ENCODE measurements around the gene MYRF.
A peak's percentile ranks its signal among the peaks of the same experiment; 100 is the strongest.

MYRF gene

GRCh38 chr11:61795459-61795858, 43.0 kb downstream of the MYRF start:
- no peak for DNase-seq (ENCODE audit: low read depth in 3 of 3)

GRCh38 chr11:61795876-61796526, 43.6 kb downstream of the MYRF start:
- no peak for DNase-seq (ENCODE audit: low read depth in 3 of 3)

- DNase-seq (ENCODE audit: low read depth in 3 of 3) = peak in 2 of 3 experiments; percentile 41 to 51
These were observed 45.0 kb downstream of the MYRF start for GRCh38 chr11:61797263-61797944.

GRCh38 chr11:61799665-61800284, 47.3 kb downstream of the MYRF start:
- DNase-seq (ENCODE audit: low read depth in 3 of 3) = no peak

- no peak for DNase-seq (ENCODE audit: low read depth in 3 of 3)
These were observed 48.2 kb downstream of the MYRF start for GRCh38 chr11:61800331-61801281.

GRCh38 chr11:61802605-61803004, 50.2 kb downstream of the MYRF start:
- no peak for DNase-seq (ENCODE audit: low read depth in 3 of 3)

GRCh38 chr11:61803889-61804647, 51.6 kb downstream of the MYRF start:
- DNase-seq (ENCODE audit: low read depth in 3 of 3) = no peak

GRCh38 chr11:61805146-61805545, 52.7 kb downstream of the MYRF start:
- DNase-seq (ENCODE audit: low read depth in 3 of 3) = no peak

- no peak for DNase-seq (ENCODE audit: low read depth in 3 of 3)
These were observed 54.3 kb downstream of the MYRF start for GRCh38 chr11:61806785-61807184.

- no peak for DNase-seq (ENCODE audit: low read depth in 3 of 3)
These were observed 58.3 kb downstream of the MYRF start for GRCh38 chr11:61810671-61811175.

GRCh38 chr11:61811831-61812230, 59.4 kb downstream of the MYRF start:
- DNase-seq (ENCODE audit: low read depth in 3 of 3) = no peak

GRCh38 chr11:61812736-61813411, 60.4 kb downstream of the MYRF start:
- no peak for DNase-seq (ENCODE audit: low read depth in 3 of 3)

- no peak for DNase-seq (ENCODE audit: low read depth in 3 of 3)
These were observed 62.0 kb downstream of the MYRF start for GRCh38 chr11:61814247-61814957.

- DNase-seq (ENCODE audit: low read depth in 3 of 3) = peak in 1 of 3 experiments; percentile 26
These were observed 62.7 kb downstream of the MYRF start for GRCh38 chr11:61814958-61815789.

- peak in 2 of 3 experiments; percentile 28 to 31 for DNase-seq (ENCODE audit: low read depth in 3 of 3)
These were observed 63.6 kb downstream of the MYRF start for GRCh38 chr11:61815790-61816735.

GRCh38 chr11:61816736-61817455, 64.5 kb downstream of the MYRF start, which contains the start of gene FADS1:
Gene FADS1, minus strand, starts transcription at chr11:61817003. Its CDS starts 74 bp downstream, at chr11:61816929.
- peak; percentile 40 to 55 (median 50) for DNase-seq (ENCODE audit: low read depth in 3 of 3)
